Aorta (tissue), 5 donors: Measurements from ENCODE around the gene RGS6. TPM values are rescaled to one million over a fixed set of nuclear protein-coding genes. Genes with fewer than 3 reads are reported as not detected.

Experiments
- ATAC-seq: fragments of 200-7000 bp; cut with Tn5 transposase; one replicate; pipeline ENCODE4 v1.9.1; 2022; ENCODE audit warnings: moderate library complexity; ENCODE audit not compliant: low FRiP score
- DNase-seq, 2 donors: peaks; one replicate each; pipeline ENCODE4 v3.0.0-alpha.2; 2020
- H3K27ac ChIP-seq, 2 donors: one replicate each; pipeline ENCODE4 v1.5.1; 2013; ENCODE audit warnings: low read length in 2 of 2, mild to moderate bottlenecking in 2 of 2, moderate library complexity in 2 of 2, control low read depth in 1 of 2, inconsistent platforms in 1 of 2, low read depth in 1 of 2
- H3K27me3 ChIP-seq, 2 donors: one replicate each; pipeline ENCODE4 v1.6.1; 2013; ENCODE audit warnings: control low read depth in 1 of 2, low read length in 1 of 2, mild to moderate bottlenecking in 1 of 2, moderate library complexity in 1 of 2; ENCODE audit not compliant: insufficient read depth in 2 of 2, control insufficient read depth in 1 of 2
- H3K36me3 ChIP-seq, 2 donors: one replicate each; pipeline ENCODE4 v1.6.1; 2013; ENCODE audit warnings: control low read depth in 1 of 2, low read length in 1 of 2, mild to moderate bottlenecking in 1 of 2; ENCODE audit not compliant: insufficient read depth in 2 of 2, control insufficient read depth in 1 of 2
- H3K4me1 ChIP-seq, 2 donors: one replicate each; pipeline ENCODE4 v1.6.1; 2013; ENCODE audit warnings: low read length in 2 of 2, control low read depth in 1 of 2, mild to moderate bottlenecking in 1 of 2, moderate library complexity in 1 of 2; ENCODE audit not compliant: insufficient read depth in 2 of 2, control insufficient read depth in 1 of 2
- H3K4me3 ChIP-seq, 2 donors: one replicate each; pipeline ENCODE4 v1.5.1; 2013; ENCODE audit warnings: low read length in 2 of 2, control low read depth in 1 of 2, mild to moderate bottlenecking in 1 of 2
- H3K9me3 ChIP-seq: one replicate; pipeline ENCODE4 v1.6.1; 2013; ENCODE audit warnings: mild to moderate bottlenecking, low read length; ENCODE audit not compliant: control insufficient read depth
- WGBS, 2 donors: extraction: QIAGEN DNeasy Blood & Tissue Kit; methylation state at CpG; one replicate each; pipeline ENCODE4 v1.1.7; 2013; 5-methylcytosine and 5-hydroxymethylcytosine counted together
- intact Hi-C, 2 donors: fragments of 100-400 bp; cut with DNase I; formaldehyde crosslinking; loops; one replicate each; pipeline versions ENCODE4 v1.14.2 to v1.15.0; 2022
- polyA plus RNA-seq, 2 donors: library from polyadenylated mRNA; stranded (reverse); fragments of 200-250 nt; gene quantifications; one replicate each; pipeline ENCODE4 v1.2.3, GENCODE V29; 2013
- total RNA-seq, 2 donors: library from RNA; stranded (reverse); fragmentation: NEBNext Ultra II Directional; extraction: Animal tissue kit (Norgen Biotek cat#: 25700); gene quantifications; one replicate each; pipeline ENCODE4 v1.2.1, GENCODE V29; 2021
- donor health status: healthy with polysubstance abuse.
- donor health status: Bipolar disorder and iron deficiency.
- donor health status: DM: no; HTN: no; CAD: no.
- donor health status: DM: no; HTN: no; CAD: no.
- donor health status: DM: yes; HTN: yes; CAD: no.

The RGS6 gene
- total and polyA plus RNA-seq, 4 donors: 0.05 to 2.0 (median 1.8) TPM; not detected in 1

GRCh38 chr14:72126091-72126490, 193.9 kb downstream of the RGS6 start:
- no peak overlapping the region for H3K4me3 ChIP-seq
- 86 to 91% methylated on average over 1 of the region's 1 CpG for WGBS, 2 donors
- ATAC-seq: no peak
- no peaks in the 10 kb centered on the region for H3K4me1 ChIP-seq
- no peaks in the 10 kb centered on the region for H3K36me3 ChIP-seq
- peaks cover 2% of the 10 kb centered on the region for H3K9me3 ChIP-seq
- DNase-seq: no peak
- intact Hi-C loops: no loop called here
- peaks cover 0 to 2% of the 10 kb centered on the region in 2 donors for H3K27me3 ChIP-seq
- no peak overlapping the region for H3K27ac ChIP-seq

DNA sequence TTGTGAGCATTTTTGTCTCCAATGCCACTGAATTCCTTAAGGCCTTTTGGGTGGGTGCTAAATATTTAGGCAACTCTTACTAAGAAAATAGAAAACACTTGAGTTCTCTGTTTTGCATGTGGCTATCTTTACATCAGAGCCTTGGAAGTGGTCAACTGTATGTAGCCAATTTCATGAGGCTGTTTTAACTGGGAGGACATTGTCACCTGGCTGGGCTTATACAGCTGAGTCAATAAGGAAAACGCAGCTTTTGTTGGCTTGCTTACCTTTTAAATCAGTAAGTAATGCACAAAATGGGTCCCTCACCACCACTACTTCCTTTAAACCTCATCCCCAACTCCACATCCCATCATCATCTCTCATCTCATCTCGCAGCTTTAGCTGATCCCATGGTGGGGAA, 194.3 kb downstream of the RGS6 start:
- no peak overlapping the region for H3K4me3 ChIP-seq
- WGBS, 2 donors: 79 to 89% methylated on average over 2 of the region's 2 CpGs
- peaks cover 2% of the 10 kb centered on the region for H3K9me3 ChIP-seq
- H3K27ac ChIP-seq: no peak overlapping the region
- ATAC-seq (no peak), DNase-seq (no peak)
- peaks cover 0 to 2% of the 10 kb centered on the region in 2 donors for H3K27me3 ChIP-seq
- intact Hi-C loops: no loop called here
- no peaks in the 10 kb centered on the region for H3K4me1 ChIP-seq
- no peaks in the 10 kb centered on the region for H3K36me3 ChIP-seq

- Histone ChIP-seq H3K27me3 (peaks cover 0 to 2% of the 10 kb centered on the region in 2 donors), H3K36me3 (no peaks in the 10 kb centered on the region), H3K4me1 (no peaks in the 10 kb centered on the region), H3K4me3 (no peak overlapping the region), H3K27ac (no peak overlapping the region), H3K9me3 (peaks cover 2% of the 10 kb centered on the region)
- WGBS, 2 donors: 65 to 74% methylated on average over 11 of the region's 11 CpGs
- ATAC-seq (no peak), DNase-seq (no peak)
- intact Hi-C loops: no loop called here
Measured at GRCh38 chr14:72128629-72129028, 196.4 kb downstream of the RGS6 start.

DNA sequence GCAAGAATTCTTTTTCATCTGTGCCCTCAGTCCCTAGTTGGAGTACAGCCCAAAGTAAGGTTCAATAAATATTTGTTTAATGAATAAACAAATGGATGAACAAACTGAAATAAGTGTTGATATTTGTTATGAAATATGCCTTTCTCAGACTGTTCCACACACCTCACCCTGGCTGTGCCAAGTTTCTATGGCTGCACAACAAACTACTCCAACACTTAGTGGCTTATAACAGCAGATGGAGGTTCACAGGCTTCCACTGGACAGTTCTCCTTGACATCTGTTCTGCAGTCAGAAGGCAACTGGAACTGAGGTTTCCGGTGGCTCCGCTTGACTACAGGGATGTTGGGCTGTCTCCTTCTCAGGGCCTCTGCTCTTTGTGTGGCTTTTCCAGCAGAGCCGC, 197.1 kb downstream of the RGS6 start:
- no peaks in the 10 kb centered on the region for H3K36me3 ChIP-seq
- ATAC-seq: no peak
- H3K27ac ChIP-seq: no peak overlapping the region
- H3K27me3 ChIP-seq: peaks cover 0 to 2% of the 10 kb centered on the region in 2 donors
- H3K9me3 ChIP-seq: peaks cover 2% of the 10 kb centered on the region
- H3K4me3 ChIP-seq: no peak overlapping the region
- no peaks in the 10 kb centered on the region for H3K4me1 ChIP-seq
- DNase-seq: no peak
- 90 to 95% methylated on average over 3 of the region's 3 CpGs for WGBS, 2 donors
- intact Hi-C loops: no loop called here

- H3K4me3 ChIP-seq: no peak overlapping the region
- H3K9me3 ChIP-seq: no peaks in the 10 kb centered on the region
- no peaks in the 10 kb centered on the region for H3K27me3 ChIP-seq
- H3K27ac ChIP-seq: no peak overlapping the region
- DNase-seq (no peak), ATAC-seq (no peak)
- no peaks in the 10 kb centered on the region for H3K36me3 ChIP-seq
- WGBS, 2 donors: 79 to 80% methylated on average over 2 of the region's 2 CpGs
- H3K4me1 ChIP-seq: no peaks in the 10 kb centered on the region
- intact Hi-C loops: no loop called here
Measured at GRCh38 chr14:72141084-72141483, 208.9 kb downstream of the RGS6 start.

DNA sequence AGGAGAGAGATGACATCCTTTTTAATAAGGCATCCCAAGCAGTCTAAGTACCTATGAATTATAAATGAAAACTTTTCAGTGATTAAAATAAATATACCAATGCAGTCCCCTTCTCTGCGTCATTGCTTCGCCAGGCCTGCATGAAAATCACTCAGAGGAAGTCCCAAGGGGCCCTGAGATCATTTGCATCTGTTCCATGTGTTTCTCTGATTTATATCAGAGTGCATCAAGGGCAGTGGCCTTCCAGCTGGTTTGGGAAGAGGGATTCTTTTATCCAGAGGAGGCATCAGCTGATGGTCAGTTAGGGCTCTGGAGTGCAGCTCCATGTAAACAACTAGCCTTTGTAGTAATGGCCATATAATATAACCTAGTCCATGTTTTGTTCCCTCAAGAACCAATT, 210.1 kb downstream of the RGS6 start:
- no peaks in the 10 kb centered on the region for H3K4me1 ChIP-seq
- no peaks in the 10 kb centered on the region for H3K9me3 ChIP-seq
- H3K27me3 ChIP-seq: no peaks in the 10 kb centered on the region
- no peak overlapping the region for H3K27ac ChIP-seq
- DNase-seq (no peak), ATAC-seq (no peak)
- H3K36me3 ChIP-seq: no peaks in the 10 kb centered on the region
- WGBS, 2 donors: 91 to 93% methylated on average over 2 of the region's 2 CpGs
- intact Hi-C loops: no loop called here
- no peak overlapping the region for H3K4me3 ChIP-seq

- intact Hi-C loops: no loop called here
- no peaks in the 10 kb centered on the region for H3K36me3 ChIP-seq
- H3K4me3 ChIP-seq: no peak overlapping the region
- no peaks in the 10 kb centered on the region for H3K4me1 ChIP-seq
- DNase-seq (no peak), ATAC-seq (no peak)
- no peaks in the 10 kb centered on the region for H3K27me3 ChIP-seq
- H3K27ac ChIP-seq: no peak overlapping the region
- no peaks in the 10 kb centered on the region for H3K9me3 ChIP-seq
Measured at GRCh38 chr14:72146241-72146640, 214.0 kb downstream of the RGS6 start.

DNA sequence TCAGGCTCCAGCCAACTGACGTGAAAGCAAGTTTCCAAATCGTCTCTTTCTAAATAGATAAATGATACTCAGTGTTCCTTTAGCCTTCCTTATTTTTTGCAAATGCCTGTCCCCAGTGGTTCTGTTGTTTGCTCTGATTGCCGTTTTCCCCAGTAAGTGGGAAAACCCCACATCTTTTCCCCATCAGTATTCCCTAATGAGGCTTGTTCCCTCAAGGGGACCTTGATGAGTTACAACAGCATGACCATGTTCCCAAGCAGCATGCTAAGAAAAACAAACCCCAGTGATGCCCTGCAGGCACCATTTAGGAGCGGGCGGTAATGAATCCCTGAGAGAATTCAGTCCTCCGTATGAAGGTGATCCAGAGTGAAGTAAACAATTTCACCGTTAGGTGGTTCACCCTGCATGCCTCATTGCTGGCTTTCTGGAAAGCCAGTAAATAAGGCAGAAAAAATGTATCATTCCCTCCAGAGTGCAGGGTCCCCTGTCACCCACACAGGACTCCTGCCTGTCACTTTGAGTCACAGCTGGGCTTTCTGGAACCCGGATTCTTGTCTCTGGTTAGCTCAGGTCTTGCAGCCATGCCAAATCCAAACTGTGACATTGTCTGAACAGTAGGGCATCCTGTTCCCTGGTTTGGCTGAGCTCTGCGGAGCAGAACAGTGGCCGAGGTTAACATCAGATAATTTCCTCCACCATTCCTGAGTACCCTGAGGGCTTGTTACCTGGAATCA, 222.6 kb downstream of the RGS6 start:
- Histone ChIP-seq H3K27me3 (no peaks in the 10 kb centered on the region), H3K27ac (no peak overlapping the region), H3K9me3 (peaks cover 4% of the 10 kb centered on the region), H3K36me3 (no peaks in the 10 kb centered on the region), H3K4me3 (no peak overlapping the region), H3K4me1 (no peaks in the 10 kb centered on the region)
- 69 to 77% methylated on average over 10 of the region's 10 CpGs for WGBS, 2 donors
- intact Hi-C loops: no loop called here
- no peak for DNase-seq
- ATAC-seq: no peak

GRCh38 chr14:72155379-72155993, 223.3 kb downstream of the RGS6 start:
- peaks cover 4% of the 10 kb centered on the region for H3K9me3 ChIP-seq
- DNase-seq (no peak), ATAC-seq (no peak)
- no peaks in the 10 kb centered on the region for H3K36me3 ChIP-seq
- H3K4me3 ChIP-seq: no peak overlapping the region
- intact Hi-C loops: no loop called here
- no peaks in the 10 kb centered on the region for H3K4me1 ChIP-seq
- WGBS, 2 donors: 76 to 82% methylated on average over 3 of the region's 3 CpGs
- no peak overlapping the region for H3K27ac ChIP-seq
- no peaks in the 10 kb centered on the region for H3K27me3 ChIP-seq
